CD14-positive monocyte (primary cell): Measurements from ENCODE around the gene PDGFA. TPM values are rescaled to one million over a fixed set of nuclear protein-coding genes. Genes with fewer than 3 reads are reported as not detected.

ENCODE experiments used
- DNase-seq, 3 donors: peaks; one replicate each; pipeline ENCODE4 v3.0.0-alpha.2; 2011 to 2022
- H2AFZ ChIP-seq: 2 replicates; pipeline ENCODE4 v1.6.0; 2012; ENCODE audit warnings: mild to moderate bottlenecking, low read depth, low read length, inconsistent platforms; ENCODE audit not compliant: insufficient read depth, poor library complexity, severe bottlenecking
- H3K27ac ChIP-seq, 2 donors: 1 replicate in 1 of 2; 2 replicates in 1 of 2; pipeline ENCODE4 v1.5.1; 2012 to 2013; ENCODE audit warnings: low read length in 2 of 2, control low read depth in 1 of 2, inconsistent platforms in 1 of 2, low read depth in 1 of 2, mild to moderate bottlenecking in 1 of 2
- H3K27me3 ChIP-seq, 2 donors: one replicate each; pipeline versions ENCODE4 v1.6.0 to v1.6.1; 2011 to 2013; ENCODE audit warnings: low read length in 2 of 2; ENCODE audit not compliant: control insufficient read depth in 2 of 2, insufficient read depth in 2 of 2
- H3K36me3 ChIP-seq, 2 donors: replicated peaks in 1 of 2; 1 replicate in 1 of 2; 2 replicates in 1 of 2; pipeline versions ENCODE4 v1.5.1 to v1.6.1; 2012 to 2013; ENCODE audit warnings: low read length in 2 of 2, control low read depth in 1 of 2, inconsistent platforms in 1 of 2, mild to moderate bottlenecking in 1 of 2; ENCODE audit not compliant: insufficient read depth in 2 of 2, control insufficient read depth in 1 of 2
- H3K4me1 ChIP-seq, 2 donors: 1 replicate in 1 of 2; 2 replicates in 1 of 2; pipeline versions ENCODE4 v1.5.1 to v1.6.1; 2012 to 2013; ENCODE audit warnings: low read length in 2 of 2, control low read depth in 1 of 2, inconsistent platforms in 1 of 2, mild to moderate bottlenecking in 1 of 2, moderate library complexity in 1 of 2; ENCODE audit not compliant: insufficient read depth in 2 of 2, control insufficient read depth in 1 of 2
- H3K4me2 ChIP-seq: replicated peaks from 2 replicates; pipeline ENCODE3; 2012; ENCODE audit warnings: low read length, moderate library complexity, mild to moderate bottlenecking; ENCODE audit not compliant: poor library complexity, severe bottlenecking; ENCODE audit errors: extremely low read depth
- H3K4me3 ChIP-seq, 3 experiments: fragments of 200-600 bp in 1 of 3; sonication (generic) in 1 of 3; replicated peaks in 1 of 3; 1 replicate in 2 of 3; 2 replicates in 1 of 3; pipeline ENCODE4 v1.5.1; 2011 to 2013; ENCODE audit warnings: low read length in 3 of 3, mild to moderate bottlenecking in 3 of 3, control low read depth in 2 of 3, low read depth in 2 of 3, inconsistent platforms in 1 of 3, moderate library complexity in 1 of 3
- H3K79me2 ChIP-seq: 2 replicates; pipeline ENCODE4 v1.6.0; 2012; ENCODE audit warnings: mild to moderate bottlenecking, control low read depth, inconsistent platforms, low read length, moderate library complexity; ENCODE audit not compliant: insufficient read depth
- H3K9ac ChIP-seq: 2 replicates; pipeline ENCODE4 v1.6.0; 2017; ENCODE audit warnings: low read length, mild to moderate bottlenecking; ENCODE audit not compliant: insufficient read depth, poor library complexity, severe bottlenecking
- H3K9me3 ChIP-seq, 2 donors: replicated peaks in 1 of 2; 1 replicate in 1 of 2; 2 replicates in 1 of 2; pipeline versions ENCODE4 v1.5.1 to v1.6.1; 2012 to 2013; ENCODE audit warnings: low read length in 2 of 2, control low read depth in 1 of 2; ENCODE audit not compliant: control insufficient read depth in 1 of 2, insufficient read depth in 1 of 2
- H4K20me1 ChIP-seq: 2 replicates; pipeline ENCODE4 v1.6.0; 2012; ENCODE audit warnings: mild to moderate bottlenecking, low read length, control low read depth, moderate library complexity; ENCODE audit not compliant: insufficient read depth
- H3K27ac Mint-ChIP-seq, 7 donors: one replicate each; pipeline ENCODE4 v1.8.0; 2020; ENCODE audit warnings: mild to moderate bottlenecking in 7 of 7, mixed read lengths in 7 of 7, moderate library complexity in 6 of 7, inconsistent platforms in 2 of 7
- H3K27me3 Mint-ChIP-seq, 3 donors: one replicate each; pipeline ENCODE4 v1.8.0; 2021 to 2022; ENCODE audit warnings: low read depth in 3 of 3, mild to moderate bottlenecking in 3 of 3, mixed read lengths in 3 of 3, moderate library complexity in 3 of 3, inconsistent platforms in 1 of 3
- H3K36me3 Mint-ChIP-seq, 2 donors: one replicate each; pipeline ENCODE4 v1.8.0; 2020; ENCODE audit warnings: mixed read lengths in 2 of 2, inconsistent platforms in 1 of 2, mild to moderate bottlenecking in 1 of 2
- H3K4me1 Mint-ChIP-seq: one replicate; pipeline ENCODE4 v1.8.0; 2020; ENCODE audit warnings: mild to moderate bottlenecking, mixed read lengths
- H3K4me3 Mint-ChIP-seq, 2 donors: one replicate each; pipeline ENCODE4 v1.8.0; 2020; ENCODE audit warnings: mild to moderate bottlenecking in 2 of 2, mixed read lengths in 2 of 2, moderate library complexity in 1 of 2
- H3K9me3 Mint-ChIP-seq, 7 donors: one replicate each; pipeline ENCODE4 v1.8.0; 2020 to 2022; ENCODE audit warnings: mixed read lengths in 7 of 7, mild to moderate bottlenecking in 6 of 7, moderate library complexity in 6 of 7, inconsistent platforms in 2 of 7
- CTCF ChIP-seq: fragments of 200-600 bp; IDR thresholded peaks from one replicate; pipeline ENCODE4 v1.8.0; 2022; ENCODE audit warnings: antibody characterized with exemption, mild to moderate bottlenecking
- WGBS: methylation state at CpG from one replicate; pipeline ENCODE4 v1.1.5; 2013; ENCODE audit warnings: missing lambda C conversion rate; ENCODE audit not compliant: insufficient coverage; 5-methylcytosine and 5-hydroxymethylcytosine counted together
- intact Hi-C, 2 donors: fragments of 100-400 bp; cut with micrococcal nuclease; formaldehyde crosslinking; loops; one replicate each; pipeline versions ENCODE4 v1.15.0 to v1.15.1; 2023
- polyA plus RNA-seq, 3 donors: library from polyadenylated mRNA; depleted of rRNA in 1 of 3; unstranded in 2 of 3; stranded (reverse) in 1 of 3; fragments of 300-500 nt in 2 of 3; fragments of >200 nt in 1 of 3; fragmentation: Illumina TruSeq in 2 of 3; gene quantifications; 1 replicate in 2 of 3; 2 replicates in 1 of 3; pipeline ENCODE4 v1.2.3, GENCODE V29; 2012 to 2021

PDGFA gene
- polyA plus RNA-seq, 3 donors: 0.29 TPM; not detected in 2

GRCh38 chr7:472640-472957, 47.0 kb downstream of the PDGFA start:
- Mint-ChIP-seq H3K4me1 (peaks cover 18% of the 10 kb centered on the region), H3K27me3 (peaks cover 2 to 10% (median 9%) of the 10 kb centered on the region in 3 donors), H3K36me3 (peaks cover 6 to 12% of the 10 kb centered on the region in 2 donors), H3K9me3 (peaks cover 29 to 42% (median 31%) of the 10 kb centered on the region in 7 donors), H3K4me3 (no peak overlapping the region), H3K27ac (no peak overlapping the region)
- Histone ChIP-seq H3K4me3 (no peak overlapping the region), H3K27ac (no peak overlapping the region), H2AFZ (no peak overlapping the region), H3K79me2 (no peaks in the 10 kb centered on the region), H3K36me3 (no peaks in the 10 kb centered on the region), H3K9ac (no peak overlapping the region), H4K20me1 (no peaks in the 10 kb centered on the region), H3K9me3 (peaks cover 22 to 43% of the 10 kb centered on the region in 2 donors), H3K27me3 (no peaks in the 10 kb centered on the region), H3K4me2 (no peak overlapping the region), H3K4me1 (peaks cover 15% of the 10 kb centered on the region in 2 donors)
- intact Hi-C loops: no loop called here
- 100% methylated on average over 1 of the region's 4 CpGs for WGBS
- TF ChIP-seq CTCF: no peak
- DNase-seq: no peak

DNA sequence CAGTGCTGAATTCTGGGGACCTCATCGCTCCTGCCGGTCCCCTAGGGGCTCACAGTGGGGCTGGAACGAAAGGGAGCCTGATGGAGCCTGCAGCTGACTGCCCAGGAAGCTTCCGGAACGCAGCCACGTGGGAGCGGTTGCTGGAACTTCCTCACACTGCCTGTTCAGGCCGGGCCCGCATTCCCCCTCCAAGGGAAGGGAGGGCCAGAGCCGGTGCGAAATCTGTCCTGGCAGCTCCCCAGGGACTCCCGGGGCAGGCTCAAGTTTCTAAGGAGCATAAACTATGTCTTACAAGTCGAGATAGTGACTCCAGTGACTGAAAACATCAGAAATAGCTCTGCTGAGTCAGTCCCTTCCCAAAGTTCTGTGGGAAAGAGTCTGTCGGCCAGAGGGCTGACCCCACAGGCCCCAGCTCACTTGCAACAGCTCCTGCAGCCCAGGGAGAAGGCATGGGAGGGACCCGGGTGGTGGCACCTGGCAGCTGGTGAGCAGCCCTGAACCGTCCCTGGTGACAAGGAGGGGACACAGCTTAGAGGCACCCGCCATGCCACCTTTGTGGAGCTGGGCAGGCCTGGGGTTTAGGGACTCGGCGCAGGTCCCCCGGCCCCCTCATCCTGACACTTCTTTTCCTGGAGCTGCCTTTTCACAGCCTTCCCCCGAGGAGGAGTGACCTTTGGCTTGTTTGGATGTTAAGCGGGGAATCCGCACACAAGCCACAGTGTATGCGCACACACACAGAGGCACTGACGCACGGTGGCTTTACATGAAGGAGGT, 47.6 kb downstream of the PDGFA start:
- H3K9me3 ChIP-seq: peaks cover 26 to 48% of the 10 kb centered on the region in 2 donors
- peaks cover 15% of the 10 kb centered on the region in 2 donors for H3K4me1 ChIP-seq
- peak overlapping the region; percentile 41 for H2AFZ ChIP-seq
- DNase-seq: no peak
- peaks cover 6 to 14% of the 10 kb centered on the region in 2 donors for H3K36me3 Mint-ChIP-seq
- WGBS: 68% methylated on average over 23 of the region's 26 CpGs
- no peaks in the 10 kb centered on the region for H3K79me2 ChIP-seq
- TF ChIP-seq CTCF: no peak
- no peaks in the 10 kb centered on the region for H3K27me3 ChIP-seq
- H3K4me2 ChIP-seq: no peak overlapping the region
- H3K36me3 ChIP-seq: no peaks in the 10 kb centered on the region
- no peak overlapping the region for H3K4me3 ChIP-seq
- H3K27ac ChIP-seq: no peak overlapping the region
- H4K20me1 ChIP-seq: no peaks in the 10 kb centered on the region
- intact Hi-C loops: no loop called here
- no peak overlapping the region for H3K27ac Mint-ChIP-seq
- no peak overlapping the region for H3K4me3 Mint-ChIP-seq
- peaks cover 4 to 15% (median 12%) of the 10 kb centered on the region in 3 donors for H3K27me3 Mint-ChIP-seq
- peaks cover 18% of the 10 kb centered on the region for H3K4me1 Mint-ChIP-seq
- H3K9me3 Mint-ChIP-seq: peaks cover 35 to 48% (median 36%) of the 10 kb centered on the region in 7 donors
- no peak overlapping the region for H3K9ac ChIP-seq
